Stimulated activated CD4-positive, alpha-beta T cell treated with anti-CD3 and anti-CD28 coated beads, Interleukin-1b, Interleukin-23, amount 100 ng/mL, for 48 hours (primary cell): Measurements from ENCODE around the gene LARP4B.

ENCODE experiments used
- DNase-seq: peaks from one replicate; pipeline ENCODE4 v3.0.0-alpha.2; 2020

The LARP4B gene

GRCh38 chr10:931326-932318, at the start of gene LARP4B:
TSS of gene LARP4B (minus strand) at chr10:931705. CDS start at chr10:885721, 45,984 bp downstream.
- DNase-seq = peak; percentile 97

- DNase-seq = no peak
Observed at GRCh38 chr10:980468-981093, 49.1 kb upstream of the LARP4B start.

- no peak for DNase-seq
Observed at GRCh38 chr10:978826-979421, 47.4 kb upstream of the LARP4B start.

- no peak for DNase-seq
Observed at GRCh38 chr10:976316-976715, 44.8 kb upstream of the LARP4B start.

GRCh38 chr10:974785-975074, 43.2 kb upstream of the LARP4B start:
- no peak for DNase-seq

- no peak for DNase-seq
Observed at GRCh38 chr10:974038-974784, 42.7 kb upstream of the LARP4B start.

- no peak for DNase-seq
Observed at GRCh38 chr10:972763-973162, 41.3 kb upstream of the LARP4B start.

- DNase-seq = no peak
Observed at GRCh38 chr10:971613-972012, 40.1 kb upstream of the LARP4B start.

DNA sequence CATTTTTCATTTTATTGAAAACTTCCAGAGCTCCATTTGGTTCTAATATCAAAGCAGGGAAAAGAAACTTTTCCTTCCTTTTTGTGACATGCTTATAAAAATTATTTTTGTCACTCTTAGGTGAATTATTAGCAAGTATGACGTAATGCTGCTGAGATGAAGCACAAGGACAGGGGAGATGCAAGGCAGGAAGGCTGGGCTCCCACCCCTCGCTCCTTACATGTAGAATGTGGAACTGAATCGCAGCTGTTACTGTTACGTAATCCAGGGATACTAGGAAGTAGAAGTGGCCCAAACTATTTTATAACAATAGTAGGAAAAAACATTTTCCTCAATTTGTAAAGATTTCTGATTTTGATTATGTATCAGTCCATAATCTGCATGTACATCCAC, 39.6 kb upstream of the LARP4B start:
- DNase-seq = no peak

- no peak for DNase-seq
Observed at GRCh38 chr10:970311-971149, 39.0 kb upstream of the LARP4B start.

GRCh38 chr10:969473-970150, 38.1 kb upstream of the LARP4B start:
- no peak for DNase-seq

DNA sequence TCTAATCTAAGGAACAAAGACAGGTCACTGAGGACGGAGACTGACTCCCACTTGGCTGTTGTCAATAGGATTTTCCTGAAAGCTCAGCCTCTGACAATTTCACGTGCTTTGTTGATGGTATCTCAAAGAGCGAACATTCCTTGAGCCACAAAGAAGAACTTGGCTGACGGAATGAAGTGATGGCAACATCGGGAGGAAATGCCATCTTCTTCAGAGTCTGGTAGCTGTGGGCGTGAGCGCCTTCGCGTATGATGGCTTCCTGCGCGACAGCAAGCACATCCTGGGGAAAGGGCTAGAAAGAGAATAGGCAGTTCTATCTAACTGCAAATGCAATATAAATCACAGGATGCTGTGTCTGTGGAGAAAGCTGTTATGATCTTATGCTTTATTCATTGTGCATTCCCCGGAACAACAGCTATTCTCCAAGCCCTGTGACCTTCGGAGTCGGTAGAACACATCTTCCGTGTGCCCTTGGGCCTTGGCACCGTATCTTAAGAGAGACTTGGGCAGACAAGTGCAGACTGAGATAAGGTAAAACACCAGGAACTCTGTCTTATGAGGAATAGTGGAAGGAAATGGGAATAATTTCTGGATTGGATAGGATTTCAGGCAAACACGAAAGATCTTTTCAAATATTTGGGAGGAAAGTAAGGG, 37.2 kb upstream of the LARP4B start:
- DNase-seq = no peak

GRCh38 chr10:966466-967235, 35.1 kb upstream of the LARP4B start:
- no peak for DNase-seq

- no peak for DNase-seq
Observed at GRCh38 chr10:964988-965417, 33.5 kb upstream of the LARP4B start.

GRCh38 chr10:964321-964987, 32.9 kb upstream of the LARP4B start:
- no peak for DNase-seq

DNA sequence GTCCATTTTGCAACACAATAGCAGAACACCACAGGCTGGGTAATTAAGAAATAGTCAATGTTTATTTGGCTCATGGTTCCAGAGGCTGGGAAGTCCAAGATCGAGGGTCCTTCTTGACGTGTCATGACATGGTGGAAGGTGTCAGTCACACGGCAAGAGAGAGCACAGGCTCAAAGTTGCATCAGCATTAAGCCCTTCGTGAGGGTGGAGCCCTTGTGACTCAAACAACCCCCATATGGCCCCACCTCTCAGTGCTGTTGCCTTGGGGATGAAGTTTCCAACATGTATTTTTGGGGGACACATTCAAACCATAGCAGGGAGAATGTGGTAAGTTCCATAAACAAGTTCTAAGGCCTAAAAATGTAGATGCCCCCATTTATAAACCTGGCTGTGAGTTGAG, 32.1 kb upstream of the LARP4B start:
- no peak for DNase-seq

- DNase-seq = no peak
Observed at GRCh38 chr10:963186-963585, 31.7 kb upstream of the LARP4B start.

DNA sequence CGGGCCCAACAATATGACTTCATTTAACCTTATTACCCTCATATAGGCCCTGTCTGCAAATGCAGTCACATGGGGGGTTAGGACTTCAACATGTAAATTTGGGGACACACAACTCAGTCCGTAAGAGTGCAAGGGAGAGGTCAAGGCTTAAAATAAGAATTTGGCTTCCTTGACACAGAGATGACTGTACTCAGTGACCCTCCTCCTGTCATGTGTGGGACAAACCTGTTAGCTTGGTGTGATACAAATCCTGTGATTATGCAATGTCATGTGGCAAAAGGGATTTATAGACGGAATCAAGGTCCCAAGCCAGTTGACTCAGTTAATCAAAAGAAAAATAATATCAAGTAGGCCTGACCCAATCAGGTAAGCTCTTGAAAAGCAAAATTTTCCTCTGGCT, 30.8 kb upstream of the LARP4B start:
- no peak for DNase-seq

DNA sequence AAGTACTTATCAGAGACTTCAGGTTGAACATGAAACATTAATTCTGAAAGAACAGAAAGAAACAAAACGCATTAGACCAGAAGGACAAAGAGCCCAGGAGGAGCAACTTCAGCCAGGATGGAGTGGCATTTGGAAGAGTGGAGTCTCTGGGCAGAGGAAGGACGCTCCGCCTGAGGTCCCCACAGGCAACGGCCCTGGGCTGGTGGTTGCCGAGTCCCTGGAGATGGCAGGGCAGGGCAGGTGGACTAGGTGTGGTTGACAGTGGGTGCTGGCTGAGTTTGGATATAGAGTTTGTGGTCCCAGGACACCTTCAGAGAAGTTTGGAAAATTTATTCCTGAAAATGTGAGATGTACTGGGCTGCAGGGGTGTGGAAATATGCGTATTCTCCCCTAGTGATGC, 27.4 kb upstream of the LARP4B start:
- no peak for DNase-seq

DNA sequence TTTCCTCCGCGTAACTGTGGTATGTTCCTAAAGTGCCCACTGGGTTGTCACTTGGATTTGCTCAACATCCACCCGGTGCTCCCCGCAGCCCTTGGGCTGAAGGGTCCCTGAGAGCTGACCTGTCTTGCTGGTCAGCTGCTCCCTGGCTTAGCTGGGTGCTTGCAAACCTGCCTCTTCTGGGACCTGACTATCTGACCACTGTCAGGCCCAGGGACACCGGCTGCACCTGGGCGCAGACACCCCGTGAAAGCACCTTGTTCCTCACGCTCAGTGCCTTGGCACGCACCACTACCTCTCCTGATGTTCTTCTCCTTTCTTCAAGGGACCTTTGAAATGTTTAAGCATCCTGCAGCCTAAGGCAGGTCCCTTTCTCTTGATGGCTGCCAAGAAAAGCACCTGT, 26.6 kb upstream of the LARP4B start:
- no peak for DNase-seq
